ENCODE data around the gene ACSF3.

Gene ACSF3

DNA sequence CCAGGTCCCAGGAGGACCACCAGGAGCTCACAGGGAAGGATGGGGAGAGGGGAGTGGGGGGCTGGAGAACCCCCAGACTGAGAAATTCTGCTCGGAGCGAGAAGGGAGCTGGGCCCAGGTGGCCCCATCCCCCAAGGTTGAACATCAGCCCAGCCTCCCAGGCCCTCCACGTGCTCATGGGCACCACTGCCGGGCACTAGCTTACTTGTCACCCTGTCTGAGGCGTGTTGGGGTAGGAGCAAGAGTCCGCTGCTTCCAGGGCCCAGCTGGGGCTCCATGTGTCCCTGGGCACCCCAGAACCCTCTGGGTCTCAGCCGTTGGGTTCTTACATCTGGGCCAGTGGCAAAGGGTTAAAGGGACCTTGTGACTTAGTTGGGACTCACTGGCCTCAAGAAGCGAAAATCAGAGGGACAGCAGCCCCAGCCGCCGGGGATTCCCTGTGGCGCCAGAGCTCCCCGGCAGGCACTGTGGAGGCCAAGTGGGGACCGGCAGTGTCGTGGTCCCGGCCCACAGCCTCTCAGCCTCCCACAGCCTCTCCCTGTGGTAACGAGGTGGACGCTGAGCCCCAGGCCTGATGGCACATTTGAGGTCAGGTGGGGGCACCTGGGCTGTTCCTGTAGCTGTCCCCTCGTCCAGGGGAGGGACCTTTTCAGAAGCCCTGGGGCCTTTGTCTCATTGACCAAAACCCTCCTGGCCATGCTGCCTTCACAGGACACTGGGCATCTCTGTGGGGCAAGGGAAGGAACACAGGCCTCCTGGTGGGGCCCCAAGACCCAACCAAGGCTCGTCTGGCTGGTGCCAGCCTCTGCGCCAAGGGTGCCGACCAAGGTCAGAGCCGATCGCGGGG is 44.2 kb downstream of the ACSF3 start:
- no peak for DNase-seq (ENCODE audit: low read depth)
- H3K4me3 ChIP-seq (ENCODE audit: control insufficient read depth, low read depth, low read length) = no peak overlapping the region
- TF ChIP-seq CTCF (conservative IDR thresholded peaks at IDR 0.05; ENCODE audit: control insufficient read depth, insufficient read depth, low read depth, low read length) = no peak

DNA sequence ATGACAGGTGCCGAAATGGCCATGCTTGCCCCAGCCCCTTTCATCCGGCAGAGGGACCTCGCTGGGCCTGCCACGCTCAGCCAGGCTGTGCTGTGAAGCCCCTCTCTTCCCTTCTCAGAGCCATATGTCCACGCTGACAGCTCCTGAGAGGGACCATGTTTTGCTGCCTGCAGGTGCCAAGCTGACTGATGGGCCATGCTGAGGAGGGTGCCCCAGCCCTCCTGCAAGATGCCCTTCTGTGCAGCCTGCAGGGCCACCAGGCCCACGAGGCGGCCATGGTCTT is 44.8 kb downstream of the ACSF3 start:
- TF ChIP-seq CTCF (conservative IDR thresholded peaks at IDR 0.05; ENCODE audit: control insufficient read depth, insufficient read depth, low read depth, low read length) = no peak
- no peak for DNase-seq (ENCODE audit: low read depth)
- H3K4me3 ChIP-seq (ENCODE audit: control insufficient read depth, low read depth, low read length) = no peak overlapping the region

DNA sequence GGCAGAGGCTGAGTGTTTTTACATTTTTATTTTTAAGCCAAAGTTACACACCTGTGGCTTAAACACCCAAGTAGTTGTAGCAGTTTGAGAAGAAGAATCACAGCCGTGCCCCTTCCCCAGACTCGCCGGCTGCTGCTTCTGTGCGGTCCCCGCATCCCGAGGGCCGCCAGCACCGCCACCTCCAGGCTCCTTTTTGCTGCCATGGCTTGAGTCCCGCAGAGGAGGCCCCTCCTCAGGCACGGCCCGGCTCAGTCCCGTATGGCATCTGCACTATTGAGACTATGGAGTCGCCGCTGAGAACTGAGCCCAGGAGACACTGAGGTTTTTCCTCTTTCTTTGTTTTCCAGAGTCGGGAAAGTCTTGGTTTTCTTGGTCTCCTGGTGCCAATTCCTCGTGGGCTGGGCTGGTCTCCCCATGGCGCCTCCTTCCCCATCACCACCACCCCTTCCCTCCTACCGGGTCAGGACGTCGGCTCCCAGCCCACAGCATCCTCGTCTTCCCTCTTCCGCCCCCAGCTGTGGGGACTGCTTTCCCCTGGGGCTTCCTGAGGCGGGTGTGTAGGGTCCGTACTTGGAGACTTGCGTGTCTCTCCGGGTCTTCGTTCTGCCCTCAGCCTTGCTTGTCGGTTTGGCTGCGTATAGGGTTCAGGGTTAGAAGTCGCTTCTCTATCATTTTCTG is 45.3 kb downstream of the ACSF3 start:
- no peak overlapping the region for H3K4me3 ChIP-seq (ENCODE audit: control insufficient read depth, low read depth, low read length)
- DNase-seq (ENCODE audit: low read depth) = no peak
- TF ChIP-seq CTCF (conservative IDR thresholded peaks at IDR 0.05; ENCODE audit: control insufficient read depth, insufficient read depth, low read depth, low read length) = no peak

- DNase-seq (ENCODE audit: low read depth) = no peak
- H3K4me3 ChIP-seq (ENCODE audit: control insufficient read depth, low read depth, low read length) = no peak overlapping the region
- no peak for TF ChIP-seq CTCF (conservative IDR thresholded peaks at IDR 0.05; ENCODE audit: control insufficient read depth, insufficient read depth, low read depth, low read length)
Measured at GRCh38 chr16:89139907-89140361, 46.3 kb downstream of the ACSF3 start.

DNA sequence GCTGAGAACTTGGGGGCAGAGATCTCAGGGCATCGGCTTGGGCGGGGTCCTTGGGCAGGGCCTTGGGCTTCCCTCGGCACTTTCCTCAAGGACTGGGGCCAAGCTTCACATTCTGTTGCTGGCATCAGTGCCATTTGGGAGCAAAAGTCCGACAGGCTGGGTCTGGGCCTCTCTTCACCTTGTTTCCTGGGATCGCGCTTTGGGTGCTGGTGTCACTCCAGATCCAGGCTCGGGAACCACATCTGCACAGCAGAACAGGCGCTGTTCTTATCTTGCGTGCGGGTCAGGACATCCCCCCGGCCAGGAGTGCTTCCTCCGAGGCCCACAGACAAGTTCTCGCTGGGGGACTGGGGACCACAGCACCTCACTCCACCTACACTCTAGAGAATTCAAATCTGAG is 46.7 kb downstream of the ACSF3 start:
- DNase-seq (ENCODE audit: low read depth) = no peak
- no peak for TF ChIP-seq CTCF (conservative IDR thresholded peaks at IDR 0.05; ENCODE audit: control insufficient read depth, insufficient read depth, low read depth, low read length)
- H3K4me3 ChIP-seq (ENCODE audit: control insufficient read depth, low read depth, low read length) = no peak overlapping the region

DNA sequence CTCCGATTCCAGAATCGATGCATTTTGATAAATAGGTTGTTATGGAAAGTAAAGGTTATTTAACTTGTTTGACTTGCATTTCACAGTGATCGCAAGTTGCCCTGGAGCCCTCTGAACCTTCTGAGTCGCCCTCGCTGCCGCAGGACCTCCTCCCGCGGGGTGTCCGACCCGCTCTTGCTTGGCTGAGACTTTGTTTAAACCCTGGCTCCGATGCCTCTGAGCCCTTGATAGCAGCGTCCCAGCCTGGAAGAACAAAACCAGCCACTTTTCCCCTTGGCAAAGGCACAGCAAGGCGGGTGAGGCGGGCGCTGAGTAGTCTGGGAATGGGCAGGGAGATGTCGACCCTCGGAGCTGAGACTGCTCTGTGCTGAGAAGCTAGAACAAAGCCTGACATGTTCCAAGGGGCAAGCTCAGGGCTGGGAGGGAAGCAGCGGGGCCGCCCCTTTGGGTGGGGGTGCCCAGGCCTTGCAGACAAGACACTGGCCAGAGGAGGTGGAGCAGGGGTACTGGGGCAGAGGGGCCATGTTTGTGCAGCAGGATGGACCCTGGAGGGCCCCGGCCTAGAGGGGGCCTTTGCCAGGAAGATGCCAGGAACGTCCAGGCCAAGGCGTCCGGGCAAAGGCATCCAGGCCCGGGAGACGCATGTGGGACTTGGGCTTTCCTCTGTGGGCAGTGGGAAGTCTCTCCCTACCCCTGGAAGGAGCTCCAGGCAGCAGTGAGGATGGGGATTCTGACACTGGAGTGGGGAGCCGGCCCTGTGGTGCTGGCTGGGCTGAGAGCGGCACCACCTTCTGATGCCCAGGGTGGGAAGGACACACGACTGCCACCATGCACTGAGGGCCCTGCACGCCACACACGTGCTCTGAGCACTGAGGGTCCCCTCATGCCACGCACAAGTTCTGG is 47.6 kb downstream of the ACSF3 start:
- no peak overlapping the region for H3K4me3 ChIP-seq (ENCODE audit: control insufficient read depth, low read depth, low read length)

More for the DNA sequence above, 47.6 kb downstream of the ACSF3 start:
- DNase-seq (ENCODE audit: low read depth) = no peak
- TF ChIP-seq CTCF (conservative IDR thresholded peaks at IDR 0.05; ENCODE audit: control insufficient read depth, insufficient read depth, low read depth, low read length) = no peak

Data from fibroblast of mammary gland (primary cell).